ENCODE data around the gene RFK.

- TF ChIP-seq CTCF (IDR thresholded peaks at IDR 0.05) (no peak), POLR2A (IDR thresholded peaks at IDR 0.05) (no peak)
These were observed 37.4 kb upstream of the RFK start for GRCh38 chr9:76431601-76432000.
